ENCODE data around the gene XG.
"Not testable (repeated sequence)": the region's sequence is repeated elsewhere in the genome, so short reads cannot be mapped to it uniquely, and the experiment has no call there.

Gene XG

GRCh38 chrX:2751291-2751690 lies 549 bp upstream of the XG start:
- no peak for TF ChIP-seq CTCF (IDR thresholded peaks at IDR 0.05; ENCODE audit: control insufficient read depth, extremely low read depth, insufficient read depth)
- DNase-seq (ENCODE audit: low read depth), result no peak
- no peak overlapping the region for H3K4me3 ChIP-seq (ENCODE audit: low read depth, low read length)

GRCh38 chrX:2752441-2752840 lies 601 bp downstream of the XG start:
- not testable (repeated sequence) for H3K4me3 ChIP-seq (ENCODE audit: low read depth, low read length); DNase-seq (ENCODE audit: low read depth)

- H3K4me3 ChIP-seq (ENCODE audit: low read depth, low read length); DNase-seq (ENCODE audit: low read depth): not testable (repeated sequence)
Measured at GRCh38 chrX:2755163-2755715, 3.4 kb downstream of the XG start.

GRCh38 chrX:2756548-2756947 lies 4.7 kb downstream of the XG start:
- no peak for DNase-seq (ENCODE audit: low read depth)
- no peak overlapping the region for H3K4me3 ChIP-seq (ENCODE audit: low read depth, low read length)
- TF ChIP-seq CTCF (IDR thresholded peaks at IDR 0.05; ENCODE audit: control insufficient read depth, extremely low read depth, insufficient read depth), result no peak

GRCh38 chrX:2761246-2761645 lies 9.4 kb downstream of the XG start:
- DNase-seq (ENCODE audit: low read depth), result no peak
- TF ChIP-seq CTCF (IDR thresholded peaks at IDR 0.05; ENCODE audit: control insufficient read depth, extremely low read depth, insufficient read depth), result no peak
- H3K4me3 ChIP-seq (ENCODE audit: low read depth, low read length), result no peak overlapping the region

- DNase-seq (ENCODE audit: low read depth); H3K4me3 ChIP-seq (ENCODE audit: low read depth, low read length): not testable (repeated sequence)
Measured at GRCh38 chrX:2762671-2763070, 10.8 kb downstream of the XG start.

GRCh38 chrX:2764766-2765548 lies 13.1 kb downstream of the XG start:
- not testable (repeated sequence) for H3K4me3 ChIP-seq (ENCODE audit: low read depth, low read length); DNase-seq (ENCODE audit: low read depth)

GRCh38 chrX:2765549-2765830 lies 13.7 kb downstream of the XG start:
- no peak overlapping the region for H3K4me3 ChIP-seq (ENCODE audit: low read depth, low read length)
- no peak for DNase-seq (ENCODE audit: low read depth)
- TF ChIP-seq CTCF (IDR thresholded peaks at IDR 0.05; ENCODE audit: control insufficient read depth, extremely low read depth, insufficient read depth), result no peak

GRCh38 chrX:2766906-2767305 lies 15.1 kb downstream of the XG start:
- no peak for DNase-seq (ENCODE audit: low read depth)
- no peak overlapping the region for H3K4me3 ChIP-seq (ENCODE audit: low read depth, low read length)
- TF ChIP-seq CTCF (IDR thresholded peaks at IDR 0.05; ENCODE audit: control insufficient read depth, extremely low read depth, insufficient read depth), result no peak
